ENCODE data around the gene BBX. TPM values are rescaled to one million over a fixed set of nuclear protein-coding genes. Genes with fewer than 3 reads are reported as not detected.

Gene BBX
- total RNA-seq, 4 donors from 2014 or later, result 54.3 to 104 (median 88.1) TPM

DNA sequence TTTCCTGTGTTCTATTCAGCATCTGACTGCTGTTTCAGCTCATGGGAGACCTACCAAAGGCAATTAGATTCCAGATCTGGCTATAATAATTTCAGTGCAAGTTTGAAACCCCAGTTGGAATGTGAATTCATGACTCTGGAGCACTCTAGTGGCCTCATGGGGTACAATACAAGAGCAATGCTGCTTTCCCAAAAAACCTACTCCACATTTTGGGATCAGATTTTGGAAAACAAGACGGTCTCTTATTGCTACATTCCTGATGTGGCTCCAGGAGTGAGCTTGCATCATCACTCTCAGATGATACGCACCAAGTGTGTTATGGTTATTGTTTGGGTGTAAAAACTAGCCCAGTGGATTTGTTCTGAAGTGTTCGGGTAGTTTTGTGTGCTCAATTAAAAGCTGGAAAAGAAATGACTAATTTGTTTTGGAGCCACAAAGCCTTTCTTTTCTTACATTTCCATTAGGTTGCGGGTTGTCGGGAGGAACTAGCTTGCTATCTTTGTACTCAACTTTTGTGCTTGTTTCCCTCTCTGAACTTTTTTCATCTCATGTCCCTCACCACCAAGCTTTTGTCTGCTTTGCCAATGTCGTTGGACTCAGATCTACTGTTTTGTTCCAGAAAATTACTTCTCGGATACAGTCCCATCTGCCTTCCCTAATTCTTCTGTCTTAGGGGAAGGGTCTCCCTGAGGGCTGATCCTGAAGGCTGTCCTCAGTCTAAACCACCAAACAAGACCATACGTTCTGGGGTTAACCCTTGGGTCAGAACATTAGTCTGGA is 272.1 kb downstream of the BBX start:
- peak overlapping the region in 2 of 4 donors; percentile 26 to 40 for H3K27ac ChIP-seq
- peaks cover 0 to 24% (median 2%) of the 10 kb centered on the region in 4 donors for H3K4me1 ChIP-seq
- H3K9me3 ChIP-seq, result no peaks in the 10 kb centered on the region
- DNase-seq (ENCODE audit: low spot score in 2 of 2), result peak; percentile 18 to 67
- TF ChIP-seq EP300 (IDR thresholded peaks at IDR 0.05) (peak in 1 of 2 donors; percentile 51), POLR2A (IDR thresholded peaks at IDR 0.05) (no peak)
- TF ChIP-seq, protein P1, sequence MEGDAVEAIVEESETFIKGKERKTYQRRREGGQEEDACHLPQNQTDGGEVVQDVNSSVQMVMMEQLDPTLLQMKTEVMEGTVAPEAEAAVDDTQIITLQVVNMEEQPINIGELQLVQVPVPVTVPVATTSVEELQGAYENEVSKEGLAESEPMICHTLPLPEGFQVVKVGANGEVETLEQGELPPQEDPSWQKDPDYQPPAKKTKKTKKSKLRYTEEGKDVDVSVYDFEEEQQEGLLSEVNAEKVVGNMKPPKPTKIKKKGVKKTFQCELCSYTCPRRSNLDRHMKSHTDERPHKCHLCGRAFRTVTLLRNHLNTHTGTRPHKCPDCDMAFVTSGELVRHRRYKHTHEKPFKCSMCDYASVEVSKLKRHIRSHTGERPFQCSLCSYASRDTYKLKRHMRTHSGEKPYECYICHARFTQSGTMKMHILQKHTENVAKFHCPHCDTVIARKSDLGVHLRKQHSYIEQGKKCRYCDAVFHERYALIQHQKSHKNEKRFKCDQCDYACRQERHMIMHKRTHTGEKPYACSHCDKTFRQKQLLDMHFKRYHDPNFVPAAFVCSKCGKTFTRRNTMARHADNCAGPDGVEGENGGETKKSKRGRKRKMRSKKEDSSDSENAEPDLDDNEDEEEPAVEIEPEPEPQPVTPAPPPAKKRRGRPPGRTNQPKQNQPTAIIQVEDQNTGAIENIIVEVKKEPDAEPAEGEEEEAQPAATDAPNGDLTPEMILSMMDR (IDR thresholded peaks at IDR 0.05), result peak in 2 of 5 experiments; percentile 15 to 25
- no peaks in the 10 kb centered on the region for H3K27me3 ChIP-seq
- no peak overlapping the region for H3K4me3 ChIP-seq
- 78 to 83% methylated on average over 8 of the region's 8 CpGs for WGBS, 2 donors
- peaks cover 0 to 47% (median 5%) of the 10 kb centered on the region in 3 donors for H3K36me3 ChIP-seq

DNA sequence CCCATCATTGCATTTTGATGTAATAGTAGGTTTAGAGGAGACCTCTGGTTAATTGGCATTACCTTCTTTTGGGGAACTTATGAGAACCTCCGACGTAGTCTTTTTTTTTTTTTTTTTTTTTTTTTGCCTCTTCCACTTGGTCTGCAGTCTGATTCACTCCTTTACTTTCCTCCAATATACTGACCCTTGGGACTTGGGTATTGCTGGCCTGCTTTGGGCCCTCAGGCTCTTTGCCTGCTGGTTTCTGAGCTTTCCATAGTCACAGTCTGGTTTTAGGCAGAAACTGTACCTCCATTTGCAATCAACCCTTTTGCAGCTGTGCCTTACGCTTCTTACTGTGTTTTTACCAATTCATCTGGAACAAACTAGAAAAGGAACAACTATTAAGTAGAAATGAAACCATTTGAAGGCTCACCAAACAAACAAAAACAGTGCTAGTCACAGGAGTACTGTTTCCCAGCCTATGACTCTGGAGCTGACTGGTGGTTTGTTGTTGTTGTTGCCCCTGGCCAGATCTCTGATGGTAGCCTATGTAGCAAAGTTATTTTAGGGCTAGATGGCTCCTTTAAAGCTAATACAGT is 272.8 kb downstream of the BBX start:
- H3K9me3 ChIP-seq, result no peaks in the 10 kb centered on the region
- peaks cover 0 to 40% (median 0%) of the 10 kb centered on the region in 3 donors for H3K36me3 ChIP-seq
- no peaks in the 10 kb centered on the region for H3K27me3 ChIP-seq
- no peak for TF ChIP-seq EP300 (IDR thresholded peaks at IDR 0.05)
- no peak for TF ChIP-seq POLR2A (IDR thresholded peaks at IDR 0.05)
- TF ChIP-seq, protein P1 (IDR thresholded peaks at IDR 0.05), result no peak
- DNase-seq (ENCODE audit: low spot score in 2 of 2), result no peak
- 83 to 92% methylated on average over 3 of the region's 3 CpGs for WGBS, 2 donors
- H3K4me3 ChIP-seq, result no peak overlapping the region
- H3K27ac ChIP-seq, result peak overlapping the region in 2 of 4 donors; percentile 21 to 48
- H3K4me1 ChIP-seq, result peaks cover 0 to 27% (median 2%) of the 10 kb centered on the region in 4 donors

DNA sequence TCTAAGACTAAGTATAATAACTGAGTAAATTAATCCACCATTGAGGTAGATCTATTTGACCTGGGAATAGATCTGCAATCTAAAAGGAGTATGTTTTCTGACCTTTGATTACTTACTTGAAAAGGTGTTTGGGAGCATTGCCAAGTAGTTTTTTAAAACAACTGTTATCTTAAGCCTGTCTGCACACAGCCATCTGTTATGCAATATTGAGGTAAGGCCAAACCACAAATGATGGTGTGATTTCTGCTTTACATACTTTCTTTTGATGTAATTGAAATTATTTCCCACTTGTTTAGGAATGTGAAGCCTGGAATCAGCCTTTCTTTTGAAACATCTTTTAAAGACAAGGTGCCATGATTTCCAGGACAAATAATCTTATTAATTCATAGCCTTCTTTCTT is 274.0 kb downstream of the BBX start:
- DNase-seq (ENCODE audit: low spot score in 2 of 2), result no peak
- TF ChIP-seq EP300 (IDR thresholded peaks at IDR 0.05), result no peak
- TF ChIP-seq, protein P1 (IDR thresholded peaks at IDR 0.05), result no peak
- TF ChIP-seq POLR2A (IDR thresholded peaks at IDR 0.05), result no peak
- Histone ChIP-seq H3K9me3 (no peaks in the 10 kb centered on the region), H3K4me3 (no peak overlapping the region), H3K4me1 (peaks cover 0 to 31% (median 2%) of the 10 kb centered on the region in 4 donors), H3K27ac (no peak overlapping the region), H3K36me3 (peaks cover 0 to 40% (median 0%) of the 10 kb centered on the region in 3 donors), H3K27me3 (no peaks in the 10 kb centered on the region)

DNA sequence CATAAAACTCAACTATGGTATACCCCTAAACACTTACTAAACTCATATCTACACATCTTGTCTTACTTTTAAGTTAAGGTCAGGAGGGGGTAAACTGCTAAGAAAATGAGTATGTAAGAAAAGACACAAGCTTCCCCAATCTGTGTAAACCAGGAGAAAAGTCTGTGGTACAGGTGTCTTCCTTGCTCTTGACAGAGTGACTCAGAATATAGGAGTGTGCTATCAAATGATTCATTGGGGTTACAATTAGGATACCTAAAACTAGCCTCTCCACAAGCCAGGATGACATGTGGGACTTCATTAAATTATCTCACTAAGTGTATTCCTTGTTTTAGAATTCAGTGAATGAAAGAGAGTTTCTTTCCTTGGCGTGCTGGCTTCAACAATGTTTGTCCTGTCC is 274.8 kb downstream of the BBX start:
- peaks cover 0 to 40% (median 0%) of the 10 kb centered on the region in 3 donors for H3K36me3 ChIP-seq
- TF ChIP-seq EP300 (IDR thresholded peaks at IDR 0.05), result no peak
- TF ChIP-seq, protein P1 (IDR thresholded peaks at IDR 0.05), result no peak
- TF ChIP-seq POLR2A (IDR thresholded peaks at IDR 0.05), result no peak
- DNase-seq (ENCODE audit: low spot score in 2 of 2), result no peak
- H3K4me1 ChIP-seq, result peaks cover 0 to 31% (median 2%) of the 10 kb centered on the region in 4 donors
- no peak overlapping the region for H3K27ac ChIP-seq
- whole genome bisulfite sequencing, 2 donors, result 86 to 97% methylated on average over 1 of the region's 1 CpG
- no peak overlapping the region for H3K4me3 ChIP-seq
- H3K9me3 ChIP-seq, result no peaks in the 10 kb centered on the region
- no peaks in the 10 kb centered on the region for H3K27me3 ChIP-seq

DNA sequence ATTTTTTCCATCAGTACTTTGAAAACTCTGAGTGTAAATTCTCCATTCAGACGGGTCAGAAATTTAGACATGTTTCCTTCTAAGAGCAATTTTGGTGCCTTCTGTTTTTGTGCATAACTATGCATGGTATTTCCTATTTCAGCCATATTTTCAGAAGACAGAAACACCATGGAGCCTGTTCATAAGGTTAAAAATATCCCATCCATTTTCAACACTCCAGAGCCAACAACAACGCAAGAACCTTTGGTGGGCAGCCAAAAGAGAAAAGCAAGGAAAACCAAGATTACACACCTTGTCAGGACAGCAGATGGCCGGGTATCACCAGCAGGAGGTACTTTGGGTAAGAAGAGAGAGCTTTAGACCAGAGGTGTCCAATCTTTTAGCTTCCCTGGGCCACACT is 275.6 kb downstream of the BBX start:
- no peak for DNase-seq (ENCODE audit: low spot score in 2 of 2)
- no peak for TF ChIP-seq POLR2A (IDR thresholded peaks at IDR 0.05)
- TF ChIP-seq, protein P1 (IDR thresholded peaks at IDR 0.05), result no peak
- no peak for TF ChIP-seq EP300 (IDR thresholded peaks at IDR 0.05)
- peaks cover 0 to 31% (median 2%) of the 10 kb centered on the region in 4 donors for H3K4me1 ChIP-seq
- peaks cover 0 to 47% (median 0%) of the 10 kb centered on the region in 3 donors for H3K36me3 ChIP-seq
- 43 to 51% methylated on average over 3 of the region's 3 CpGs for WGBS, 2 donors
- H3K9me3 ChIP-seq, result no peaks in the 10 kb centered on the region
- H3K4me3 ChIP-seq, result no peak overlapping the region
- H3K27me3 ChIP-seq, result no peaks in the 10 kb centered on the region
- H3K27ac ChIP-seq, result no peak overlapping the region
